ENCODE results near the gene AFDN.

DNA sequence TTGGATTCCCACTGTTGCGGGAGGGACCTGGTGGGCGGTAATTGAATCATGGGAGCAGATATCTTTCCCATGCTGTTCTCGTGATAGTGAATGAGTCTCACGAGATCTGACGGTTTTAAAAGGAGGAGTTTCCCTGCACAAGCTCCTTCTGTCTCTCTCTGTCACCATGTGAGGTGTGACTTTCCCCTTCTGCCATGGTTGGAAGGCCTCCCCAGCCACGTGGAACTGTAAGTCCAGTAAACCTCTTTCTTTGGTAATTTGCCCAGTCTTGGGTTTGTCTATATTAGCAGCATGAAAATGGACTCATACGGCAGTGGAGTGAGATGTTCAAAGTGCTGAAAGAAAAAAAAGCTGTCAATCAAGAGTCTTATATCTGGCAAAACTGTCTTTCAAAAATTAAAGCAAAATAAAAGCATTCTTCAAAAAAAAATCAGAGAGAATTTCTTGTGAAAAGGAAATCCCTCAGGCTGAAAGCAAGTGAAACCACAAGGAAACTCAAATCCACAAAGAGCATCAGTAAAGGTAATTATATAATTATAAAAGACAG, 155.3 kb downstream of the AFDN start:
- TF ChIP-seq, protein P1, sequence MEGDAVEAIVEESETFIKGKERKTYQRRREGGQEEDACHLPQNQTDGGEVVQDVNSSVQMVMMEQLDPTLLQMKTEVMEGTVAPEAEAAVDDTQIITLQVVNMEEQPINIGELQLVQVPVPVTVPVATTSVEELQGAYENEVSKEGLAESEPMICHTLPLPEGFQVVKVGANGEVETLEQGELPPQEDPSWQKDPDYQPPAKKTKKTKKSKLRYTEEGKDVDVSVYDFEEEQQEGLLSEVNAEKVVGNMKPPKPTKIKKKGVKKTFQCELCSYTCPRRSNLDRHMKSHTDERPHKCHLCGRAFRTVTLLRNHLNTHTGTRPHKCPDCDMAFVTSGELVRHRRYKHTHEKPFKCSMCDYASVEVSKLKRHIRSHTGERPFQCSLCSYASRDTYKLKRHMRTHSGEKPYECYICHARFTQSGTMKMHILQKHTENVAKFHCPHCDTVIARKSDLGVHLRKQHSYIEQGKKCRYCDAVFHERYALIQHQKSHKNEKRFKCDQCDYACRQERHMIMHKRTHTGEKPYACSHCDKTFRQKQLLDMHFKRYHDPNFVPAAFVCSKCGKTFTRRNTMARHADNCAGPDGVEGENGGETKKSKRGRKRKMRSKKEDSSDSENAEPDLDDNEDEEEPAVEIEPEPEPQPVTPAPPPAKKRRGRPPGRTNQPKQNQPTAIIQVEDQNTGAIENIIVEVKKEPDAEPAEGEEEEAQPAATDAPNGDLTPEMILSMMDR (IDR thresholded peaks at IDR 0.05; ENCODE audit: insufficient read depth, low read length, poor library complexity, severe bottlenecking) = no peak
- TF ChIP-seq EZH2phosphoT487 (conservative IDR thresholded peaks at IDR 0.05; ENCODE audit: low read length) = no peak

All from SU-DHL-6 (cell line).